Left hindlimb (tissue), 1 donor: ENCODE data around the gene RCOR1.
"Not testable (repeated sequence)": the region's sequence is repeated elsewhere in the genome, so short reads cannot be mapped to it uniquely, and the experiment has no call there.

Experiments used
- DNase-seq: peaks from one replicate; pipeline ENCODE4 v3.0.0-alpha.2; 2018

Gene RCOR1

GRCh38 chr14:102593825-102594137 is 1.3 kb downstream of the RCOR1 start:
- no peak for DNase-seq

GRCh38 chr14:102594514-102595175 is 2.2 kb downstream of the RCOR1 start:
- no peak for DNase-seq

GRCh38 chr14:102601378-102601925 is 9.0 kb downstream of the RCOR1 start:
- DNase-seq: no peak

GRCh38 chr14:102602421-102603292 is 10.2 kb downstream of the RCOR1 start:
- no peak for DNase-seq

GRCh38 chr14:102603293-102603907 is 11.0 kb downstream of the RCOR1 start:
- no peak for DNase-seq

- no peak for DNase-seq
Measured at GRCh38 chr14:102604183-102604582, 11.7 kb downstream of the RCOR1 start.

- no peak for DNase-seq
Measured at GRCh38 chr14:102605029-102605428, 12.6 kb downstream of the RCOR1 start.

GRCh38 chr14:102606296-102606695 is 13.8 kb downstream of the RCOR1 start:
- no peak for DNase-seq

GRCh38 chr14:102608064-102608446 is 15.6 kb downstream of the RCOR1 start:
- DNase-seq: no peak

GRCh38 chr14:102610968-102611811 is 18.7 kb downstream of the RCOR1 start:
- DNase-seq: no peak

GRCh38 chr14:102616318-102616717 is 23.9 kb downstream of the RCOR1 start:
- no peak for DNase-seq

- DNase-seq: no peak
Measured at GRCh38 chr14:102616799-102617198, 24.4 kb downstream of the RCOR1 start.

GRCh38 chr14:102619012-102619411 is 26.6 kb downstream of the RCOR1 start:
- DNase-seq: not testable (repeated sequence)

GRCh38 chr14:102620413-102620812 is 28.0 kb downstream of the RCOR1 start:
- DNase-seq: no peak

- DNase-seq: no peak
Measured at GRCh38 chr14:102622262-102622885, 29.9 kb downstream of the RCOR1 start.

GRCh38 chr14:102624666-102625065 is 32.2 kb downstream of the RCOR1 start:
- no peak for DNase-seq

GRCh38 chr14:102625564-102626296 is 33.3 kb downstream of the RCOR1 start:
- no peak for DNase-seq

GRCh38 chr14:102626530-102626929 is 34.1 kb downstream of the RCOR1 start:
- no peak for DNase-seq

GRCh38 chr14:102629011-102629444 is 36.6 kb downstream of the RCOR1 start:
- no peak for DNase-seq

- DNase-seq: no peak
Measured at GRCh38 chr14:102629808-102630350, 37.4 kb downstream of the RCOR1 start.

GRCh38 chr14:102630405-102630804 is 38.0 kb downstream of the RCOR1 start:
- DNase-seq: no peak
